ENCODE data around the gene PAQR5. TPM values are rescaled to one million over a fixed set of nuclear protein-coding genes. Genes with fewer than 3 reads are reported as not detected.

PAQR5 gene
- total RNA-seq, 6 experiments from 2014 or later = 0.28 to 3.0 (median 0.98) TPM

DNA sequence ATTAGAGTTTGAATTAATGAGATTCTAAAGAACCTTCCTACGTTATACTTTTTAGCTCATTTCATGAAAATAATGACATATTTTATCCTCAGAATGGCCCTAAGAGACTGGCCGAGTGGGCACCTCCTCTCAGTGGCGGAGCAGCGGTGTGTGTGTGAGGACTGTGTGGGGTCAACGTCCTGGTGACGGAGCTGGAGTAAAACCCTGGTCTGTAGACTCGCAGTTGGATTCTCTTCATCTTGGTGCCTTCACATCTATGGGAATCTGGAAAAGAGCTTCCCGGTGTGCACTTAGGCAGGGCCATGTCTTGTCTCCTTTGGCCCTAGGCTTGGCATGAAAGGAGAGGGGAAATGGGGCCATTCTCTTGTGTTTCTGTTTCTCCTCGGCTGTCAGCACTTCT lies 21.4 kb upstream of the PAQR5 start:
- Histone ChIP-seq H3K27ac (no peak overlapping the region), H3K36me3 (no peaks in the 10 kb centered on the region), H3K27me3 (no peaks in the 10 kb centered on the region), H3K4me3 (no peak overlapping the region), H3K4me1 (no peaks in the 10 kb centered on the region), H3K9me3 (no peaks in the 10 kb centered on the region)
- WGBS (ENCODE audit: insufficient coverage, low coverage, low lambda C conversion rate, missing lambda C conversion rate) = 54% methylated on average over 7 of the region's 9 CpGs
- DNase-seq (no peak), ATAC-seq (no peak)
- intact Hi-C loops (cut with DNase I) = loop anchor here in 1 of 2 donors (10.0 kb wide), 1 partner anchor 223 kb away; no protein-coding TSS in a partner anchor
- TF ChIP-seq POLR2A (IDR thresholded peaks at IDR 0.05) = no peak
- TF ChIP-seq, protein P1, sequence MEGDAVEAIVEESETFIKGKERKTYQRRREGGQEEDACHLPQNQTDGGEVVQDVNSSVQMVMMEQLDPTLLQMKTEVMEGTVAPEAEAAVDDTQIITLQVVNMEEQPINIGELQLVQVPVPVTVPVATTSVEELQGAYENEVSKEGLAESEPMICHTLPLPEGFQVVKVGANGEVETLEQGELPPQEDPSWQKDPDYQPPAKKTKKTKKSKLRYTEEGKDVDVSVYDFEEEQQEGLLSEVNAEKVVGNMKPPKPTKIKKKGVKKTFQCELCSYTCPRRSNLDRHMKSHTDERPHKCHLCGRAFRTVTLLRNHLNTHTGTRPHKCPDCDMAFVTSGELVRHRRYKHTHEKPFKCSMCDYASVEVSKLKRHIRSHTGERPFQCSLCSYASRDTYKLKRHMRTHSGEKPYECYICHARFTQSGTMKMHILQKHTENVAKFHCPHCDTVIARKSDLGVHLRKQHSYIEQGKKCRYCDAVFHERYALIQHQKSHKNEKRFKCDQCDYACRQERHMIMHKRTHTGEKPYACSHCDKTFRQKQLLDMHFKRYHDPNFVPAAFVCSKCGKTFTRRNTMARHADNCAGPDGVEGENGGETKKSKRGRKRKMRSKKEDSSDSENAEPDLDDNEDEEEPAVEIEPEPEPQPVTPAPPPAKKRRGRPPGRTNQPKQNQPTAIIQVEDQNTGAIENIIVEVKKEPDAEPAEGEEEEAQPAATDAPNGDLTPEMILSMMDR (IDR thresholded peaks at IDR 0.05) = no peak

- TF ChIP-seq, protein P1 (IDR thresholded peaks at IDR 0.05) = no peak
- TF ChIP-seq POLR2A (IDR thresholded peaks at IDR 0.05) = no peak
- 90% methylated on average over 3 of the region's 7 CpGs for WGBS (ENCODE audit: insufficient coverage, low coverage, low lambda C conversion rate, missing lambda C conversion rate)
- Histone ChIP-seq H3K36me3 (no peaks in the 10 kb centered on the region), H3K4me1 (no peaks in the 10 kb centered on the region), H3K27ac (no peak overlapping the region), H3K4me3 (no peak overlapping the region), H3K27me3 (no peaks in the 10 kb centered on the region), H3K9me3 (no peaks in the 10 kb centered on the region)
- ATAC-seq (no peak), DNase-seq (no peak)
- intact Hi-C loops (cut with DNase I) = loop anchor here in 1 of 2 donors (10.0 kb wide), 1 partner anchor 225 kb away; no protein-coding TSS in a partner anchor
Measured at GRCh38 chr15:69279636-69280035, 19.1 kb upstream of the PAQR5 start.

DNA sequence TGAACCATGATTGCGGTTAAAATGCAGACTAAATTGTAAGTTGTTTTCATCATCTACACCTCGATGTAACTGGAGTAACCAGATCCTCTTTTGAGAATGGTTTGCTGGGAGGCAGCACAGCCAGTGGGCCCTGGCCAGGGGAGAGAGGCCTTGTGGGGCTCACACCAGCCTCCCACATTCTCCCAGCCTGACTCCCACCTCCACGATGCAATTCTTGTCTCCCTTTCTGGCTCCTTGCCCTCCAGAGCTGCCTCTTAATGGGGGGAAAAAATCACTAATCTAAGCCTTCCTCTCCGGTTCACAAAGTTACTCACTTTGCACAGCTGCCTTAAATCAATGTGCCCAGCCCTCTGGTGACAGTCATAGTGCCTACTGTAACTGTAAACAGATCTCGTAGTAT lies 17.9 kb upstream of the PAQR5 start:
- WGBS (ENCODE audit: insufficient coverage, low coverage, low lambda C conversion rate, missing lambda C conversion rate) = 45% methylated on average over 3 of the region's 5 CpGs
- no peak overlapping the region for H3K4me3 ChIP-seq
- H3K4me1 ChIP-seq = no peaks in the 10 kb centered on the region
- H3K27ac ChIP-seq = no peak overlapping the region
- ATAC-seq = no peak
- no peak for DNase-seq
- no peaks in the 10 kb centered on the region for H3K9me3 ChIP-seq
- no peak for TF ChIP-seq POLR2A (IDR thresholded peaks at IDR 0.05)
- TF ChIP-seq, protein P1 (IDR thresholded peaks at IDR 0.05) = no peak
- no peaks in the 10 kb centered on the region for H3K27me3 ChIP-seq
- intact Hi-C loops (cut with DNase I) = no loop called here
- no peaks in the 10 kb centered on the region for H3K36me3 ChIP-seq

DNA sequence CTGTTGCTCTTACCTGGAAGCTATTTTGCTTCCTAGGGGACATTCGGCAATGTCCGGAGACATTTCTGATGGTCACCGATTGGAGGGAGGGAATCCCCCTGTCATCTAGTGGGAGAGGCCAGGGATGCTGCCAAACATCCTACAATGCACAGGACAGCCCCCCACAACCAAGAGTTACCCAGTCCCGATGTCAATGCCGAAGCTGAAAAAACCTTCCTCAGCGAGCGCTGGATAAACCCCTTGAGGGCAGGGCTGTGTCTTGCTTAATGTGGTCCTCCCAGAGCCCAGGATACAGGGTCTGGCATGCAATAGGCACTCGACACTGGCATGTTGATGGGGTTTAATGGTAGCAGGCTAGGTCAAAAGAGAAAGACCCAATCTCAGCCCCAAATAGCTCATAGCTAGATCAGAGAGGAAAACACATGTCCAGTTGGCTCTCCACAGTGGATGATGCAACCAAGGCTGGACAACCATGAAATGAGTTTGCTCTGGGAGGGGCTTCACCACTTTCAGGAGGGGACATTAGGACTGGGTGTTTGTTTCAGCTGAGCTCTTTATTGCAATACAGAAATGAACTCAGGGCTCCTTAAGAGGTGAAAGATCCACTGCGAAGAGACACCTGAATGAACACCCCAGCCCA lies 16.5 kb upstream of the PAQR5 start:
- Histone ChIP-seq H3K27me3 (no peaks in the 10 kb centered on the region), H3K36me3 (no peaks in the 10 kb centered on the region), H3K9me3 (no peaks in the 10 kb centered on the region), H3K27ac (no peak overlapping the region), H3K4me3 (no peak overlapping the region), H3K4me1 (no peaks in the 10 kb centered on the region)
- WGBS (ENCODE audit: insufficient coverage, low coverage, low lambda C conversion rate, missing lambda C conversion rate) = 80% methylated on average over 2 of the region's 9 CpGs
- DNase-seq (no peak), ATAC-seq (no peak)
- no peak for TF ChIP-seq POLR2A (IDR thresholded peaks at IDR 0.05)
- TF ChIP-seq, protein P1 (IDR thresholded peaks at IDR 0.05) = no peak
- intact Hi-C loops (cut with DNase I) = no loop called here

Measured in right lobe of liver (tissue), 6 donors.